K562 (cell line): ENCODE data around the gene C22orf39. TPM values are rescaled to one million over a fixed set of nuclear protein-coding genes. Genes with fewer than 3 reads are reported as not detected.

Experiments used
- ATAC-seq: fragments of 200-7000 bp; cut with Tn5 transposase; 3 replicates; pipeline ENCODE4 v1.9.1; 2020; ENCODE audit warnings: moderate library complexity
- BruUV-seq: library from RNA; stranded (reverse); fragments of 400-500 nt; replicated peaks from 2 replicates; lab custom pipeline; 2021; lab: Mats Ljungman, UMichigan
- CTCF ChIA-PET: fragments of 300-600 bp; formaldehyde crosslinking; extraction: SDS; loops from one replicate; lab custom pipeline; 2021; ENCODE audit warnings: low intra/inter-chr PET ratio; lab: Yijun Ruan, JAX
- POLR2A ChIA-PET: fragments of 300-600, 350-650 bp; sonication (Branson Sonifier 250); formaldehyde crosslinking; extraction: SDS; loops from one replicate; lab custom pipeline; 2021; ENCODE audit warnings: antibody characterized with exemption, inconsistent platforms; lab: Yijun Ruan, JAX
- DNase-seq, 4 experiments: peaks; one replicate each; pipeline versions ENCODE4 v3.0.0 to v3.0.0-alpha.2; 2011 to 2018; ENCODE audit warnings: low spot score in 3 of 4, mixed read lengths in 3 of 4; ENCODE audit errors: extremely low read depth in 1 of 4
- FAIRE-seq: peaks from 2 replicates; lab custom pipeline; 2011; peaks lifted over from hg19 to GRCh38; lab: Jason Lieb, UNC
- H2AFZ ChIP-seq: 2 replicates; pipeline ENCODE4 v1.6.0; 2011; ENCODE audit warnings: low read depth, low read length, control low read depth, inconsistent platforms
- H3K27ac ChIP-seq: fragments of 200-600 bp; 3 replicates; pipeline ENCODE4 v1.8.0; 2011; ENCODE audit warnings: low read depth, mild to moderate bottlenecking, control low read depth, inconsistent platforms, low read length, moderate library complexity, mixed read lengths; ENCODE audit errors: extremely low read depth
- H3K27me3 ChIP-seq, 2 experiments: fragments of 300-600 bp in 1 of 2; 2 replicates in 1 of 2; 3 replicates in 1 of 2; pipeline versions ENCODE4 v1.6.0 to v1.8.0; 2011; ENCODE audit warnings: inconsistent platforms in 2 of 2, low read length in 2 of 2, mild to moderate bottlenecking in 1 of 2, mixed read lengths in 1 of 2, moderate library complexity in 1 of 2; ENCODE audit not compliant: control insufficient read depth in 2 of 2, insufficient read depth in 2 of 2
- H3K36me3 ChIP-seq: fragments of 300-600 bp; 3 replicates; pipeline ENCODE4 v1.8.0; 2011; ENCODE audit warnings: mild to moderate bottlenecking, low read length, inconsistent platforms; ENCODE audit not compliant: control insufficient read depth, insufficient read depth
- H3K4me1 ChIP-seq, 2 experiments: fragments of 200-600 bp in 1 of 2; replicated peaks in 1 of 2; 2 replicates in 1 of 2; 3 replicates in 1 of 2; pipeline versions ENCODE4 v1.5.1 to v1.8.0; 2011; ENCODE audit warnings: inconsistent platforms in 2 of 2, low read length in 2 of 2, mild to moderate bottlenecking in 1 of 2, mixed read lengths in 1 of 2, moderate library complexity in 1 of 2; ENCODE audit not compliant: control insufficient read depth in 2 of 2, insufficient read depth in 2 of 2
- H3K4me2 ChIP-seq: 2 replicates; pipeline ENCODE4 v1.6.1; 2011; ENCODE audit warnings: low read length, control low read depth, inconsistent platforms, mixed read lengths; ENCODE audit not compliant: insufficient read depth
- H3K4me3 ChIP-seq: fragments of 200-600 bp; sonication (generic), shearing (Covaris generic); 2 replicates; pipeline ENCODE4 v1.5.1; 2016; ENCODE audit warnings: control low read depth, inconsistent platforms
- H3K79me2 ChIP-seq: fragments of 200-600 bp; 3 replicates; pipeline ENCODE4 v1.8.0; 2011; ENCODE audit warnings: low read length, inconsistent platforms; ENCODE audit not compliant: control insufficient read depth, insufficient read depth
- H3K9ac ChIP-seq, 2 experiments: 2 replicates each; pipeline versions ENCODE4 v1.6.0 to v1.6.1; 2011; ENCODE audit warnings: low read depth in 2 of 2, low read length in 2 of 2, control low read depth in 1 of 2, inconsistent platforms in 1 of 2, mild to moderate bottlenecking in 1 of 2, mixed read lengths in 1 of 2; ENCODE audit not compliant: insufficient read depth in 1 of 2
- H3K9me1 ChIP-seq: one replicate; pipeline ENCODE4 v1.6.0; 2011; ENCODE audit warnings: inconsistent platforms, mild to moderate bottlenecking, low read length, moderate library complexity; ENCODE audit not compliant: control insufficient read depth, insufficient read depth
- H3K9me3 ChIP-seq: replicated peaks from 2 replicates; pipeline ENCODE4 v1.5.1; 2011; ENCODE audit warnings: low read depth, low read length, inconsistent platforms; ENCODE audit not compliant: control insufficient read depth, insufficient read depth
- H4K20me1 ChIP-seq: replicated peaks from 2 replicates; pipeline ENCODE4 v1.6.1; 2011; ENCODE audit warnings: low read length, inconsistent platforms, mixed read lengths; ENCODE audit not compliant: control insufficient read depth, insufficient read depth
- MEF2A ChIP-seq: IDR thresholded peaks from 2 replicates; pipeline ENCODE4 v1.6.1; 2011; ENCODE audit warnings: low read depth, mild to moderate bottlenecking, low read length, moderate library complexity; ENCODE audit not compliant: control insufficient read depth
- NFYB ChIP-seq: IDR thresholded peaks from 2 replicates; pipeline ENCODE4 v1.6.1; 2011; ENCODE audit warnings: mild to moderate bottlenecking, moderate library complexity; ENCODE audit not compliant: insufficient read length; ENCODE audit errors: extremely low read depth
- PPARD ChIP-seq: fragments of 250-450 bp; sonication (Bioruptor Pico); IDR thresholded peaks from 2 replicates; pipeline ENCODE4 v1.8.0; 2022; ENCODE audit warnings: inconsistent platforms, mild to moderate bottlenecking, moderate library complexity
- RFX7 ChIP-seq: fragments of 250-450 bp; sonication (Bioruptor Pico); IDR thresholded peaks from 2 replicates; pipeline ENCODE4 v1.5.1; 2021; ENCODE audit warnings: mild to moderate bottlenecking
- SNIP1 ChIP-seq: fragments of 450-650 bp; IDR thresholded peaks from 2 replicates; pipeline ENCODE4 v1.7.1; 2017; ENCODE audit warnings: low read depth, mild to moderate bottlenecking
- ZNF507 ChIP-seq: conservative IDR thresholded peaks from 2 replicates; pipeline ENCODE4 v1.6.1; 2017; ENCODE audit warnings: missing genetic modification characterization, missing compliant biosample characterization
- WGBS: fragments of 100-300 bp; shearing (Covaris generic); methylation state at CpG from one replicate; pipeline ENCODE4 v1.1.6; 2016; ENCODE audit warnings: low coverage, mixed read lengths; ENCODE audit not compliant: insufficient coverage; ENCODE audit errors: missing lambda C conversion rate; 5-methylcytosine and 5-hydroxymethylcytosine counted together
- in situ Hi-C: fragments of 300-500 bp; cut with MboI; formaldehyde crosslinking; loops from 4 replicates; pipeline ENCODE4 v1.15.0; 2018; ENCODE audit warnings: inconsistent platforms, mixed read lengths
- intact Hi-C: fragments of 100-400 bp; cut with micrococcal nuclease; formaldehyde crosslinking; loops from 2 replicates; pipeline ENCODE4 v1.14.2; 2022
- polyA plus RNA-seq, 8 experiments: library from polyadenylated mRNA; depleted of rRNA in 4 of 8; stranded (reverse) in 5 of 8; unstranded in 3 of 8; fragments of >200 nt; fragmentation: Nextera tagmentation in 2 of 8; fragmentation: Illumina TruSeq in 1 of 8; extraction: Ambion mirVana in 2 of 8; extraction: Trizol in 1 of 8; gene quantifications; 2 replicates each; pipeline versions ENCODE4 v1.2.1 to v1.2.3, GENCODE V29; 2011 to 2014; ENCODE audit warnings: inconsistent platforms in 1 of 8, missing spikeins in 1 of 8
- total RNA-seq, 7 experiments: library from RNA; depleted of rRNA in 6 of 7; stranded (reverse); fragments of >200 nt in 6 of 7; fragmentation: Illumina TruSeq in 2 of 7; extraction: Trizol in 2 of 7; gene quantifications; 2 replicates each; pipeline versions ENCODE4 v1.2.1 to v1.2.3, GENCODE V29; 2011 to 2021; ENCODE audit warnings: low replicate concordance in 1 of 7
- TF ChIP-seq, protein P1 (sequence below), 2 experiments: IDR thresholded peaks; 2 replicates each; pipeline ENCODE4 v1.6.1; 2011; ENCODE audit warnings: borderline replicate concordance in 1 of 2, control low read depth in 1 of 2, low read depth in 1 of 2, low read length in 1 of 2, mild to moderate bottlenecking in 1 of 2, mixed read lengths in 1 of 2, moderate library complexity in 1 of 2; ENCODE audit not compliant: insufficient read depth in 1 of 2, insufficient read length in 1 of 2, poor library complexity in 1 of 2, severe bottlenecking in 1 of 2; ENCODE audit errors: extremely low read depth in 1 of 2
- TF ChIP-seq, protein P2 (sequence below): fragments of 450-650 bp; IDR thresholded peaks from 2 replicates; pipeline ENCODE4 v1.6.1; 2016; ENCODE audit warnings: mild to moderate bottlenecking, moderate library complexity

Gene C22orf39
- total and polyA plus RNA-seq, 9 of the 15 experiments (the other 6 are each of a cell fraction or from before 2014, with no cell fraction given), result 20.4 to 139 (median 66.8) TPM

DNA sequence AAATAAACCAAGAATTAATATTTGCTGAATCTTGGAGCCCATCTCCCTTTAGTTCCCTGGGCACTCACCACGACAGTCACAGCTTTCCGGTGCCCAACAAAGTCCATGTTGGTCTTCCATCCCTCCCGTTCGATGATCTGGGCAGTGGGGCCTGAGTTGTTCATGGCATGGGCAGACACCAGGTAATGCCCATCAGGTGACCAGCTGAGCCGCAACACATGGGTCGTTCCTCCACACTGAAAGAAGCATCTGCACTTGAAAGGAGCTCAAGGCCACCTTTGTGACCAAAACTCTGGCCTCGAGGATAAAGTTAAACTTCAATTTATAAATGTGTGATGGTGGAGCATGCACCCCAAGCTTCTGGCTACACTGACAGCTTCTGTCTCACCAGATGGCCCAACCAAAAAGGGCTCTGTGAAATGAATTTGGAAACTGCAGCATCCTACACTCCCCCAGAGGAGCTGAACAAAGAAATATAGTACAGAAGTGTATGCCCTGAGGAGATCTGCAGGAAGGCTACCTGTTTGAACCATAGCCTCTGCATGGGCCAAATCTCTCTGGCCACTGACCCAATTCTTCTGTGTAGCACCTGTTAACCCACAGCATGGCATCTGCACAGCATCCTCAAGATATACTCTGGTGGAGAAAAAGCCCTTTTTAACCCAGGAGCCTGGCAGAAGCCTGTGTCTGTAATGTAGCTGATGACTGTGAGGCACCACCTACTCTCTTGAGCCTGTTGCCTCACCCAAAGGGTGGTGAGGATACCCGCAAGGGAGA, 53.0 kb downstream of the C22orf39 start:
- 0 out of 2 replicates have a peak, but pooled peaks cover 5% of the 10 kb centered on the region for H4K20me1 ChIP-seq
- peaks cover 93% of the 10 kb centered on the region for H3K36me3 ChIP-seq
- H3K9ac ChIP-seq, result no peak overlapping the region
- peaks cover 15% of the 10 kb centered on the region; the same call in 2 of the 3 replicates for H3K79me2 ChIP-seq
- no peak overlapping the region for H3K4me3 ChIP-seq
- H3K27ac ChIP-seq, result no peak overlapping the region; the same call in 2 of the 3 replicates
- ChIA-PET CTCF (no interaction called here), POLR2A (interaction anchor here (0.6 to 15.8 kb wide), 13 partner anchors 14 to 401 kb away, joined by 3 to 245 read pairs (median 4); partner anchors contain the start of genes CDC45, HIRA and MRPL40)
- no peaks in the 10 kb centered on the region for H3K27me3 ChIP-seq
- no peak overlapping the region for H3K4me2 ChIP-seq
- peaks cover 31 to 32% of the 10 kb centered on the region in 2 experiments for H3K4me1 ChIP-seq
- H3K9me1 ChIP-seq, result peaks cover 11% of the 10 kb centered on the region
- in situ Hi-C loops, result no loop called here
- WGBS, result 95% methylated on average over 8 of the region's 8 CpGs
- FAIRE-seq, result no peak
- no peaks in the 10 kb centered on the region for H3K9me3 ChIP-seq
- no peak overlapping the region for H2AFZ ChIP-seq
- ATAC-seq, result no peak
- DNase-seq, result no peak
- BruUV-seq, result no TSS peak
- intact Hi-C loops, result loop anchor here (5.0 to 10.0 kb wide), 2 partner anchors 83 to 230 kb away; partner anchors contain the start of genes CDC45 and UFD1
- TF ChIP-seq, protein P1, sequence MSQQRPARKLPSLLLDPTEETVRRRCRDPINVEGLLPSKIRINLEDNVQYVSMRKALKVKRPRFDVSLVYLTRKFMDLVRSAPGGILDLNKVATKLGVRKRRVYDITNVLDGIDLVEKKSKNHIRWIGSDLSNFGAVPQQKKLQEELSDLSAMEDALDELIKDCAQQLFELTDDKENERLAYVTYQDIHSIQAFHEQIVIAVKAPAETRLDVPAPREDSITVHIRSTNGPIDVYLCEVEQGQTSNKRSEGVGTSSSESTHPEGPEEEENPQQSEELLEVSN (IDR thresholded peaks at IDR 0.05; ENCODE audit: borderline replicate concordance in 1 of 2, extremely low read depth in 1 of 2, insufficient read depth in 1 of 2, insufficient read length in 1 of 2, low read depth in 1 of 2, low read length in 1 of 2, poor library complexity in 1 of 2, severe bottlenecking in 1 of 2), result no peak
- TF ChIP-seq PPARD (CRISPR knock-in tag) (0 out of 2 replicates have a peak, but pooled peaks have one; percentile 3), NFYB (no peak), RFX7 (CRISPR knock-in tag) (no peak), SNIP1 (no peak), ZNF507 (no peak), MEF2A (no peak)
- TF ChIP-seq, protein P2, sequence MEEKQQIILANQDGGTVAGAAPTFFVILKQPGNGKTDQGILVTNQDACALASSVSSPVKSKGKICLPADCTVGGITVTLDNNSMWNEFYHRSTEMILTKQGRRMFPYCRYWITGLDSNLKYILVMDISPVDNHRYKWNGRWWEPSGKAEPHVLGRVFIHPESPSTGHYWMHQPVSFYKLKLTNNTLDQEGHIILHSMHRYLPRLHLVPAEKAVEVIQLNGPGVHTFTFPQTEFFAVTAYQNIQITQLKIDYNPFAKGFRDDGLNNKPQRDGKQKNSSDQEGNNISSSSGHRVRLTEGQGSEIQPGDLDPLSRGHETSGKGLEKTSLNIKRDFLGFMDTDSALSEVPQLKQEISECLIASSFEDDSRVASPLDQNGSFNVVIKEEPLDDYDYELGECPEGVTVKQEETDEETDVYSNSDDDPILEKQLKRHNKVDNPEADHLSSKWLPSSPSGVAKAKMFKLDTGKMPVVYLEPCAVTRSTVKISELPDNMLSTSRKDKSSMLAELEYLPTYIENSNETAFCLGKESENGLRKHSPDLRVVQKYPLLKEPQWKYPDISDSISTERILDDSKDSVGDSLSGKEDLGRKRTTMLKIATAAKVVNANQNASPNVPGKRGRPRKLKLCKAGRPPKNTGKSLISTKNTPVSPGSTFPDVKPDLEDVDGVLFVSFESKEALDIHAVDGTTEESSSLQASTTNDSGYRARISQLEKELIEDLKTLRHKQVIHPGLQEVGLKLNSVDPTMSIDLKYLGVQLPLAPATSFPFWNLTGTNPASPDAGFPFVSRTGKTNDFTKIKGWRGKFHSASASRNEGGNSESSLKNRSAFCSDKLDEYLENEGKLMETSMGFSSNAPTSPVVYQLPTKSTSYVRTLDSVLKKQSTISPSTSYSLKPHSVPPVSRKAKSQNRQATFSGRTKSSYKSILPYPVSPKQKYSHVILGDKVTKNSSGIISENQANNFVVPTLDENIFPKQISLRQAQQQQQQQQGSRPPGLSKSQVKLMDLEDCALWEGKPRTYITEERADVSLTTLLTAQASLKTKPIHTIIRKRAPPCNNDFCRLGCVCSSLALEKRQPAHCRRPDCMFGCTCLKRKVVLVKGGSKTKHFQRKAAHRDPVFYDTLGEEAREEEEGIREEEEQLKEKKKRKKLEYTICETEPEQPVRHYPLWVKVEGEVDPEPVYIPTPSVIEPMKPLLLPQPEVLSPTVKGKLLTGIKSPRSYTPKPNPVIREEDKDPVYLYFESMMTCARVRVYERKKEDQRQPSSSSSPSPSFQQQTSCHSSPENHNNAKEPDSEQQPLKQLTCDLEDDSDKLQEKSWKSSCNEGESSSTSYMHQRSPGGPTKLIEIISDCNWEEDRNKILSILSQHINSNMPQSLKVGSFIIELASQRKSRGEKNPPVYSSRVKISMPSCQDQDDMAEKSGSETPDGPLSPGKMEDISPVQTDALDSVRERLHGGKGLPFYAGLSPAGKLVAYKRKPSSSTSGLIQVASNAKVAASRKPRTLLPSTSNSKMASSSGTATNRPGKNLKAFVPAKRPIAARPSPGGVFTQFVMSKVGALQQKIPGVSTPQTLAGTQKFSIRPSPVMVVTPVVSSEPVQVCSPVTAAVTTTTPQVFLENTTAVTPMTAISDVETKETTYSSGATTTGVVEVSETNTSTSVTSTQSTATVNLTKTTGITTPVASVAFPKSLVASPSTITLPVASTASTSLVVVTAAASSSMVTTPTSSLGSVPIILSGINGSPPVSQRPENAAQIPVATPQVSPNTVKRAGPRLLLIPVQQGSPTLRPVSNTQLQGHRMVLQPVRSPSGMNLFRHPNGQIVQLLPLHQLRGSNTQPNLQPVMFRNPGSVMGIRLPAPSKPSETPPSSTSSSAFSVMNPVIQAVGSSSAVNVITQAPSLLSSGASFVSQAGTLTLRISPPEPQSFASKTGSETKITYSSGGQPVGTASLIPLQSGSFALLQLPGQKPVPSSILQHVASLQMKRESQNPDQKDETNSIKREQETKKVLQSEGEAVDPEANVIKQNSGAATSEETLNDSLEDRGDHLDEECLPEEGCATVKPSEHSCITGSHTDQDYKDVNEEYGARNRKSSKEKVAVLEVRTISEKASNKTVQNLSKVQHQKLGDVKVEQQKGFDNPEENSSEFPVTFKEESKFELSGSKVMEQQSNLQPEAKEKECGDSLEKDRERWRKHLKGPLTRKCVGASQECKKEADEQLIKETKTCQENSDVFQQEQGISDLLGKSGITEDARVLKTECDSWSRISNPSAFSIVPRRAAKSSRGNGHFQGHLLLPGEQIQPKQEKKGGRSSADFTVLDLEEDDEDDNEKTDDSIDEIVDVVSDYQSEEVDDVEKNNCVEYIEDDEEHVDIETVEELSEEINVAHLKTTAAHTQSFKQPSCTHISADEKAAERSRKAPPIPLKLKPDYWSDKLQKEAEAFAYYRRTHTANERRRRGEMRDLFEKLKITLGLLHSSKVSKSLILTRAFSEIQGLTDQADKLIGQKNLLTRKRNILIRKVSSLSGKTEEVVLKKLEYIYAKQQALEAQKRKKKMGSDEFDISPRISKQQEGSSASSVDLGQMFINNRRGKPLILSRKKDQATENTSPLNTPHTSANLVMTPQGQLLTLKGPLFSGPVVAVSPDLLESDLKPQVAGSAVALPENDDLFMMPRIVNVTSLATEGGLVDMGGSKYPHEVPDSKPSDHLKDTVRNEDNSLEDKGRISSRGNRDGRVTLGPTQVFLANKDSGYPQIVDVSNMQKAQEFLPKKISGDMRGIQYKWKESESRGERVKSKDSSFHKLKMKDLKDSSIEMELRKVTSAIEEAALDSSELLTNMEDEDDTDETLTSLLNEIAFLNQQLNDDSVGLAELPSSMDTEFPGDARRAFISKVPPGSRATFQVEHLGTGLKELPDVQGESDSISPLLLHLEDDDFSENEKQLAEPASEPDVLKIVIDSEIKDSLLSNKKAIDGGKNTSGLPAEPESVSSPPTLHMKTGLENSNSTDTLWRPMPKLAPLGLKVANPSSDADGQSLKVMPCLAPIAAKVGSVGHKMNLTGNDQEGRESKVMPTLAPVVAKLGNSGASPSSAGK, result no peak
